ENCODE data around the gene BPIFB1. TPM values are rescaled to one million over a fixed set of nuclear protein-coding genes. Genes with fewer than 3 reads are reported as not detected.

The BPIFB1 gene
- total and polyA plus RNA-seq, 2 of the 13 experiments (the other 11 are each of a cell fraction or from before 2014, with no cell fraction given) = 0.82 to 4.4 TPM

GRCh38 chr20:33280000-33280680, 2.9 kb upstream of the BPIFB1 start (continued):
- TF ChIP-seq HMGXB4 (CRISPR knock-in tag; IDR thresholded peaks at IDR 0.05; ENCODE audit: borderline replicate concordance in 1 of 2, low read depth in 1 of 2) (peak; percentile 53 to 70; a peak in 2 of 4 replicates), ATF5 (CRISPR knock-in tag; IDR thresholded peaks at IDR 0.05; ENCODE audit: low read depth) (0 out of 2 replicates have a peak, but pooled peaks have one; percentile 51), KDM5B (CRISPR knock-in tag; IDR thresholded peaks at IDR 0.05; ENCODE audit: borderline replicate concordance) (peak; percentile 72; the same call in 1 of the 2 replicates), MTERF4 (CRISPR knock-in tag; IDR thresholded peaks at IDR 0.05) (no peak), PAX8 (CRISPR knock-in tag; IDR thresholded peaks at IDR 0.05; ENCODE audit: borderline replicate concordance) (0 out of 2 replicates have a peak, but pooled peaks have one; percentile 60), ZNF350 (CRISPR knock-in tag; IDR thresholded peaks at IDR 0.05; ENCODE audit: borderline replicate concordance, low read depth) (peak; percentile 76), ZNF772 (CRISPR knock-in tag; IDR thresholded peaks at IDR 0.05) (peak; percentile 76; the same call in 1 of the 2 replicates), GTF2F1 (IDR thresholded peaks at IDR 0.05; ENCODE audit: low read length) (no peak), ERF (CRISPR knock-in tag; IDR thresholded peaks at IDR 0.05) (peak; percentile 59; the same call in 1 of the 2 replicates), SP1 (IDR thresholded peaks at IDR 0.05) (no peak), SP1 (CRISPR knock-in tag; IDR thresholded peaks at IDR 0.05) (0 out of 2 replicates have a peak, but pooled peaks have one; percentile 12), POLR2AphosphoS2 (IDR thresholded peaks at IDR 0.05; ENCODE audit: low read depth, low read length) (no peak), HIVEP1 (CRISPR knock-in tag; IDR thresholded peaks at IDR 0.05) (peak; percentile 78), ZBTB42 (CRISPR knock-in tag; IDR thresholded peaks at IDR 0.05) (0 out of 2 replicates have a peak, but pooled peaks have one; percentile 56), STAT6 (CRISPR knock-in tag; IDR thresholded peaks at IDR 0.05; ENCODE audit: borderline replicate concordance) (no peak), IKZF4 (CRISPR knock-in tag; IDR thresholded peaks at IDR 0.05; ENCODE audit: borderline replicate concordance, low read depth, not compliant biosample characterization) (peak; percentile 28), BHLHE40 (IDR thresholded peaks at IDR 0.05; ENCODE audit: low read length) (0 out of 2 replicates have a peak, but pooled peaks have one; percentile 4), FLYWCH1 (CRISPR knock-in tag; IDR thresholded peaks at IDR 0.05) (no peak), FOSL2 (CRISPR knock-in tag; IDR thresholded peaks at IDR 0.05) (peak; percentile 52; the same call in 1 of the 2 replicates), ZNF713 (CRISPR knock-in tag; IDR thresholded peaks at IDR 0.05) (peak; percentile 84; the same call in 1 of the 2 replicates), SOX6 (IDR thresholded peaks at IDR 0.05) (no peak), SOX6 (CRISPR knock-in tag; IDR thresholded peaks at IDR 0.05) (peak; percentile 44; the same call in 1 of the 2 replicates)

Data from HepG2 (cell line).